Endothelial cell of umbilical vein (primary cell): Measurements from ENCODE around the gene MTA1.

Experiments used
- EZH2 ChIP-seq: IDR thresholded peaks from 2 replicates; pipeline ENCODE4 v1.6.1; 2012; ENCODE audit warnings: borderline replicate concordance, low read depth, mild to moderate bottlenecking, moderate library complexity, low read length, inconsistent platforms; ENCODE audit not compliant: severe bottlenecking
- POLR2A ChIP-seq: IDR thresholded peaks from 2 replicates; pipeline ENCODE4 v1.6.1; 2012; ENCODE audit warnings: low read depth, mild to moderate bottlenecking, control low read depth, low read length
- TF ChIP-seq, protein P1 (sequence below), 2 donors: IDR thresholded peaks; 1 replicate in 1 of 2; 2 replicates in 1 of 2; pipeline ENCODE4 v1.5.1; 2011; ENCODE audit warnings: low read length in 2 of 2, mild to moderate bottlenecking in 2 of 2, moderate library complexity in 2 of 2, control low read depth in 1 of 2, inconsistent platforms in 1 of 2, low read depth in 1 of 2; ENCODE audit not compliant: insufficient read depth in 1 of 2; ENCODE audit errors: extremely low read depth in 1 of 2

DNA sequence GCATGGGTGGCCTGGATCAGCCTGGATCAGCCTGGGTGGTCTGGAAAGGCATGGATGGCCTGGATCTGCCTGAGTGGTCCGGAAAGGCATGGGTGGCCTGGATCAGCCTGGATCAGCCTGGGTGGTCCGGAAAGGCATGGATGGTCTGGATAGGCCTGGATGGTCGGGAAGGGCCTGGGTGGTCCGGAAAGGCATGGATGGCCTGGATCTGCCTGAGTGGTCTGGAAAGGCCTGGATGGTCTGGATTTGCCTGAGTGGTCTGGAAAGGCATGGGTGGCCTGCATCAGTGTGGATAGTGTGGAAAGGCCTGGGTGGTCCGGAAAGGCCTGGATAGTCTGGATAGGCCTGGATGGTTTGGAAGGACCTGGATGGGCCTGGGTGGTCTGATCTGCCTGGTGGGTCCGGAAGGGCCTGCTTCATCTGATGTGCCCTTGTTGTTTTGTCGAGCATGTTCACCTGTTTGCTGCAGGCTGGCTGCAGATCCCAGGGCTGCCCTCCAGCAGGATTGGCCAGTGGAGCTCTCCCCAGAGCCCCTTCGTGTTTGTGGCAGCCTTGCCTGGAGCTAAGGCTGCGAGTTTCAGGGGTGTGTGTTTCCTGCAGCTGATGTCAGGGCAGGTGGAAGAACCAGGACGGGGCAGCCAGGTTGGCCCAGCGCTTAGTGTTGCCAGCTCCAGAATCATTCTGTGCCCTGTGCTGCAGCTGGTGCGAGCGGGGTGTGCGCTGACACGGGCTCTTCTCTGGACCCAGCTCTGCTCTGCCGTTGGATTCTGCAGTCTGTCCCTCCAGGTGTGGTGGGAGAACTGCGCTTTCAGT, 40.5 kb upstream of the MTA1 start:
- TF ChIP-seq, protein P1, sequence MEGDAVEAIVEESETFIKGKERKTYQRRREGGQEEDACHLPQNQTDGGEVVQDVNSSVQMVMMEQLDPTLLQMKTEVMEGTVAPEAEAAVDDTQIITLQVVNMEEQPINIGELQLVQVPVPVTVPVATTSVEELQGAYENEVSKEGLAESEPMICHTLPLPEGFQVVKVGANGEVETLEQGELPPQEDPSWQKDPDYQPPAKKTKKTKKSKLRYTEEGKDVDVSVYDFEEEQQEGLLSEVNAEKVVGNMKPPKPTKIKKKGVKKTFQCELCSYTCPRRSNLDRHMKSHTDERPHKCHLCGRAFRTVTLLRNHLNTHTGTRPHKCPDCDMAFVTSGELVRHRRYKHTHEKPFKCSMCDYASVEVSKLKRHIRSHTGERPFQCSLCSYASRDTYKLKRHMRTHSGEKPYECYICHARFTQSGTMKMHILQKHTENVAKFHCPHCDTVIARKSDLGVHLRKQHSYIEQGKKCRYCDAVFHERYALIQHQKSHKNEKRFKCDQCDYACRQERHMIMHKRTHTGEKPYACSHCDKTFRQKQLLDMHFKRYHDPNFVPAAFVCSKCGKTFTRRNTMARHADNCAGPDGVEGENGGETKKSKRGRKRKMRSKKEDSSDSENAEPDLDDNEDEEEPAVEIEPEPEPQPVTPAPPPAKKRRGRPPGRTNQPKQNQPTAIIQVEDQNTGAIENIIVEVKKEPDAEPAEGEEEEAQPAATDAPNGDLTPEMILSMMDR (IDR thresholded peaks at IDR 0.05; ENCODE audit: extremely low read depth in 1 of 2, insufficient read depth in 1 of 2, low read depth in 1 of 2, low read length in 2 of 2), result no peak
- TF ChIP-seq POLR2A, result no peak
- TF ChIP-seq EZH2, result no peak
